ENCODE results near the gene NRP1.

DNA sequence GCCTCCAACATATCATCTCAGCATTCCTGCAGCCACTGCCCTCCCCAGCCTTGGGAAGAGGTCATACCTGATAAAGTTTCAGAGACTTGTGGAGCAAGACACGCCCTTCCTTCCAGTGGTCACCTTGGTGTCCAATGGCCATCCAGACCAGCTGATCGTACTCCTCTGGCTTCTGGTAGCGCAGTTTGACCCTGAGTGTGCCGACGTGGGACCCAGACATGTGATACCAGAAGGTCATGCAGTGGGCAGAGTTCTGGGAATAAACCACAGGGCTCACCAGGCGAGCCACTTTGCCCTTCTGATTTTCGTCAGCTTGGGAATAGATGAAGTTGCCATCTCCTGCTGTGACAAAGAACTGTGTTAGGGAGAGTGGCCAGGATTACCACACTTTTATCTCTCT, 148.3 kb downstream of the NRP1 start:
- TF ChIP-seq, protein P1, sequence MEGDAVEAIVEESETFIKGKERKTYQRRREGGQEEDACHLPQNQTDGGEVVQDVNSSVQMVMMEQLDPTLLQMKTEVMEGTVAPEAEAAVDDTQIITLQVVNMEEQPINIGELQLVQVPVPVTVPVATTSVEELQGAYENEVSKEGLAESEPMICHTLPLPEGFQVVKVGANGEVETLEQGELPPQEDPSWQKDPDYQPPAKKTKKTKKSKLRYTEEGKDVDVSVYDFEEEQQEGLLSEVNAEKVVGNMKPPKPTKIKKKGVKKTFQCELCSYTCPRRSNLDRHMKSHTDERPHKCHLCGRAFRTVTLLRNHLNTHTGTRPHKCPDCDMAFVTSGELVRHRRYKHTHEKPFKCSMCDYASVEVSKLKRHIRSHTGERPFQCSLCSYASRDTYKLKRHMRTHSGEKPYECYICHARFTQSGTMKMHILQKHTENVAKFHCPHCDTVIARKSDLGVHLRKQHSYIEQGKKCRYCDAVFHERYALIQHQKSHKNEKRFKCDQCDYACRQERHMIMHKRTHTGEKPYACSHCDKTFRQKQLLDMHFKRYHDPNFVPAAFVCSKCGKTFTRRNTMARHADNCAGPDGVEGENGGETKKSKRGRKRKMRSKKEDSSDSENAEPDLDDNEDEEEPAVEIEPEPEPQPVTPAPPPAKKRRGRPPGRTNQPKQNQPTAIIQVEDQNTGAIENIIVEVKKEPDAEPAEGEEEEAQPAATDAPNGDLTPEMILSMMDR (conservative IDR thresholded peaks at IDR 0.05 in 1 of 2, IDR thresholded peaks at IDR 0.05 in 1 of 2; ENCODE audit: extremely low read depth in 1 of 2, insufficient read depth in 1 of 2, low read depth in 1 of 2, low read length in 2 of 2), result no peak
- TF ChIP-seq EZH2 (IDR thresholded peaks at IDR 0.05; ENCODE audit: borderline replicate concordance, low read length), result no peak

All from mammary epithelial cell (primary cell).